Measurements from ENCODE around the gene CPS1. TPM values are rescaled to one million over a fixed set of nuclear protein-coding genes. Genes with fewer than 3 reads are reported as not detected.

The CPS1 gene
- total and polyA plus RNA-seq, 12 donors, result 0.86 to 8.2 (median 2.6) TPM

DNA sequence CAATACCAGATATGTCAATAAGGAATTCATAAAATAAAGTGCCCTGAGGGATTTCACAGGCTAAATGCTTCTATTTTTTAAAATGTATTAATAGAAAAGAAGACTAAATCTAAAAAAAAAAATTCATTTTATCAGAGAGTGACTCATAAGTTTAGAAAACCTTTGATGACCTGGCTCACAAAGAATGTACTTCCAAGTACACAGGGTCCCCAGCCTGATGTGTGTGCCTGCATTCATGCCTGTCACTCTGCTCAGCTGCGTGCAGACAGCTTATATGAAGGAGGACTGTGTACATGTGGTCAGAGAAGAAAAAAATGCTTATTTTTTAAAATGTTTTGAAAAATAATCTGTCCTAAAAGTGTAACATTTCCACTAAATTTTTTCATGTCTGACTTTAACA lies 3.0 kb upstream of the CPS1 start:
- Histone ChIP-seq H3K27me3 (no peaks in the 10 kb centered on the region), H3K27ac (no peak overlapping the region), H3K4me3 (no peak overlapping the region), H3K9me3 (no peaks in the 10 kb centered on the region), H3K36me3 (no peaks in the 10 kb centered on the region), H3K4me1 (peaks cover 0 to 11% (median 0%) of the 10 kb centered on the region in 9 donors)
- intact Hi-C loops (cut with DNase I), result no loop called here
- WGBS, 2 donors, result 54 to 77% methylated on average over 1 of the region's 1 CpG
- TF ChIP-seq, protein P1, sequence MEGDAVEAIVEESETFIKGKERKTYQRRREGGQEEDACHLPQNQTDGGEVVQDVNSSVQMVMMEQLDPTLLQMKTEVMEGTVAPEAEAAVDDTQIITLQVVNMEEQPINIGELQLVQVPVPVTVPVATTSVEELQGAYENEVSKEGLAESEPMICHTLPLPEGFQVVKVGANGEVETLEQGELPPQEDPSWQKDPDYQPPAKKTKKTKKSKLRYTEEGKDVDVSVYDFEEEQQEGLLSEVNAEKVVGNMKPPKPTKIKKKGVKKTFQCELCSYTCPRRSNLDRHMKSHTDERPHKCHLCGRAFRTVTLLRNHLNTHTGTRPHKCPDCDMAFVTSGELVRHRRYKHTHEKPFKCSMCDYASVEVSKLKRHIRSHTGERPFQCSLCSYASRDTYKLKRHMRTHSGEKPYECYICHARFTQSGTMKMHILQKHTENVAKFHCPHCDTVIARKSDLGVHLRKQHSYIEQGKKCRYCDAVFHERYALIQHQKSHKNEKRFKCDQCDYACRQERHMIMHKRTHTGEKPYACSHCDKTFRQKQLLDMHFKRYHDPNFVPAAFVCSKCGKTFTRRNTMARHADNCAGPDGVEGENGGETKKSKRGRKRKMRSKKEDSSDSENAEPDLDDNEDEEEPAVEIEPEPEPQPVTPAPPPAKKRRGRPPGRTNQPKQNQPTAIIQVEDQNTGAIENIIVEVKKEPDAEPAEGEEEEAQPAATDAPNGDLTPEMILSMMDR (IDR thresholded peaks at IDR 0.05), result no peak
- DNase-seq, result no peak
- ATAC-seq, result peak in 2 of 8 donors; percentile 73 to 82

DNA sequence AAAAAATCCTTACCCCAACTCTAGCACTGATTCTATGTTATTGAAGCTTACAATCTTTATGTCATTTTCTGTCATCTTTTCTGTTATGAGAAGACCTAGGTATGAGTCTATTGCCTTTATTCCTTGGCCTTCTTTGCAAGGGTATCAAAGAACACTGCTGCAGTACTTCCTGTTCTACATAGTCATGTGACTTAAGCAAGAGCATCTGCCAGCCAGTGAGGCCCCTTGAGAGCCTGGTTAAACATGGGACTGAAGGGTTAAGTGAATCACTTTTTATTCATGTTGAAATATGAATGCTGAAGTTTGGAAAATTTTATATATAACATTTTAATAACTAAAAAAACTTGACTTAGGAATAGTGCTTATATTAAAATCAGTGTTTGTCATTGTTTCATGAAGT lies 844 bp upstream of the CPS1 start:
- H3K9me3 ChIP-seq, result no peaks in the 10 kb centered on the region
- H3K27ac ChIP-seq, result no peak overlapping the region
- no peaks in the 10 kb centered on the region for H3K27me3 ChIP-seq
- DNase-seq, result no peak
- peaks cover 0 to 11% (median 0%) of the 10 kb centered on the region in 9 donors for H3K4me1 ChIP-seq
- ATAC-seq, result no peak
- TF ChIP-seq, protein P1 (IDR thresholded peaks at IDR 0.05), result no peak
- no peaks in the 10 kb centered on the region for H3K36me3 ChIP-seq
- no peak overlapping the region for H3K4me3 ChIP-seq
- intact Hi-C loops (cut with DNase I), result no loop called here

DNA sequence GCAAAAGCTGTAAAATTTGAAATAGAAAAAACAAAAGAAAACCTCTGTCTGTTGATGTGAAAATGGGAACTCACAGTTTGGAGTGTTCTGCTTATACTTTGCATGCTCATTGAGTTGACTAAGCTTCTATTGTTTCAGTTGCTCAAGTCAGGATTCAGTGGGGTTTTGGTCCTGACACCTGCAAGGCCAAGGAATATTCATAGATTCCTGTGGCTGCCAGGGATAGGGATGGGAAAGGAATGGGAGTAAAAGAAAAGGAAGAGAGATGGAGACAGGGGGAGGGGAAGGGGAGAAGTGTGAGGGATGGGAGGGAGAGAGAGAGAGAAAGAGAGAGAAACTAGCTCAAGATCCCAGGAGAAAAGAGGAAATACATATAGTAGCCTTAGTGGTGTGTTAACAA lies 1.3 kb downstream of the CPS1 start:
- DNase-seq (no peak), ATAC-seq (no peak)
- TF ChIP-seq, protein P1 (IDR thresholded peaks at IDR 0.05), result no peak
- no peak overlapping the region for H3K4me3 ChIP-seq
- intact Hi-C loops (cut with DNase I), result no loop called here
- H3K27ac ChIP-seq, result no peak overlapping the region
- no peaks in the 10 kb centered on the region for H3K36me3 ChIP-seq
- peaks cover 0 to 11% (median 0%) of the 10 kb centered on the region in 9 donors for H3K4me1 ChIP-seq
- no peaks in the 10 kb centered on the region for H3K9me3 ChIP-seq
- no peaks in the 10 kb centered on the region for H3K27me3 ChIP-seq

DNA sequence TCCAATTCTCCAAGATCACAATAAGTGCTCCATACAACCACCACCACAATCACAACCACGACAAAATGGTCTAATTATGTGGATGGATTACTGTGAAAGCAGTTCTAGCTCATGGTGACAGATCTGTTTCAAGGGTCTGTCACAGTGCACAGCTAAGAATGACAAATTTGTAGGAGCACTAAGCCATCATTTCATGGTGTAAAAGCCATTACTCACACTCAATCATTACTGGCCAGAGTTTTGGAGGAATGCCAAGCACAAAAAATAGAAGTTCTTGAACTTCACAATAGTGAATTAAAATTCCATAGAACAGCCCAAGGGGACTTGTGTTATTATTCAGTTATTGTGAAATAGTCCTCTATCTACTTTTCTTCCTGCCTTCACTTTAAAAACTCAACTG lies 2.3 kb downstream of the CPS1 start:
- H3K4me3 ChIP-seq, result no peak overlapping the region
- intact Hi-C loops (cut with DNase I), result no loop called here
- H3K27ac ChIP-seq, result no peak overlapping the region
- ATAC-seq (no peak), DNase-seq (no peak)
- no peaks in the 10 kb centered on the region for H3K27me3 ChIP-seq
- TF ChIP-seq, protein P1 (IDR thresholded peaks at IDR 0.05), result no peak
- H3K4me1 ChIP-seq, result peaks cover 0 to 1% (median 0%) of the 10 kb centered on the region in 9 donors
- H3K36me3 ChIP-seq, result no peaks in the 10 kb centered on the region
- H3K9me3 ChIP-seq, result no peaks in the 10 kb centered on the region
- 31 to 46% methylated on average over 1 of the region's 1 CpG for WGBS, 2 donors

DNA sequence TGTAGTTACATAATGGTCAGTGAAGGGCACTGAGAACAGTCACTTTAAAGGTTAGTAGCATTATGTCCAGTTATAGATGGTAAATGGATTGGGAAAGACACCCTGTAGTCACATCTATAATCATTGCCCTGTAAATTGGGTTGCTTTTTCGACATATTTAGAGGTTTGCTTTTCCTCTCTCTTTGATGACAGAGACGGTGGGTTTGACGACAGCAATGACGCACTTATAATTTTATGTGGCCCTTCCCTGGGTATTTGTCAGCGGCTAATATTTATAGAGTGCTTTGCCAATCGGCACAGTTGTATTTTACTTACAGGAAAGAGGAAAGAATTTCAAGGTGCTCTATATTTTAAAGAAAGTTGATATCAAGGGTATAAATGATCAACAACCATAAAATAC lies 2.8 kb downstream of the CPS1 start:
- Histone ChIP-seq H3K36me3 (no peaks in the 10 kb centered on the region), H3K27ac (no peak overlapping the region), H3K4me1 (no peaks in the 10 kb centered on the region), H3K9me3 (no peaks in the 10 kb centered on the region), H3K27me3 (no peaks in the 10 kb centered on the region), H3K4me3 (no peak overlapping the region)
- intact Hi-C loops (cut with DNase I), result no loop called here
- ATAC-seq, result no peak
- 88 to 89% methylated on average over 6 of the region's 6 CpGs for WGBS, 2 donors
- TF ChIP-seq, protein P1 (IDR thresholded peaks at IDR 0.05), result no peak
- DNase-seq, result no peak

Data from heart right ventricle (tissue), 16 donors.